GM21528 (cell line): ENCODE data around the gene ZXDA.
"Not testable (repeated sequence)": the region's sequence is repeated elsewhere in the genome, so short reads cannot be mapped to it uniquely, and the experiment has no call there.

Experiments used
- ATAC-seq: cut with Tn5 transposase; IDR thresholded peaks from one replicate; pipeline ENCODE4 v1.9.1; 2021; ENCODE audit warnings: mild to moderate bottlenecking, moderate library complexity; ENCODE audit not compliant: unreplicated experiment, low FRiP score

ZXDA gene, protein sequence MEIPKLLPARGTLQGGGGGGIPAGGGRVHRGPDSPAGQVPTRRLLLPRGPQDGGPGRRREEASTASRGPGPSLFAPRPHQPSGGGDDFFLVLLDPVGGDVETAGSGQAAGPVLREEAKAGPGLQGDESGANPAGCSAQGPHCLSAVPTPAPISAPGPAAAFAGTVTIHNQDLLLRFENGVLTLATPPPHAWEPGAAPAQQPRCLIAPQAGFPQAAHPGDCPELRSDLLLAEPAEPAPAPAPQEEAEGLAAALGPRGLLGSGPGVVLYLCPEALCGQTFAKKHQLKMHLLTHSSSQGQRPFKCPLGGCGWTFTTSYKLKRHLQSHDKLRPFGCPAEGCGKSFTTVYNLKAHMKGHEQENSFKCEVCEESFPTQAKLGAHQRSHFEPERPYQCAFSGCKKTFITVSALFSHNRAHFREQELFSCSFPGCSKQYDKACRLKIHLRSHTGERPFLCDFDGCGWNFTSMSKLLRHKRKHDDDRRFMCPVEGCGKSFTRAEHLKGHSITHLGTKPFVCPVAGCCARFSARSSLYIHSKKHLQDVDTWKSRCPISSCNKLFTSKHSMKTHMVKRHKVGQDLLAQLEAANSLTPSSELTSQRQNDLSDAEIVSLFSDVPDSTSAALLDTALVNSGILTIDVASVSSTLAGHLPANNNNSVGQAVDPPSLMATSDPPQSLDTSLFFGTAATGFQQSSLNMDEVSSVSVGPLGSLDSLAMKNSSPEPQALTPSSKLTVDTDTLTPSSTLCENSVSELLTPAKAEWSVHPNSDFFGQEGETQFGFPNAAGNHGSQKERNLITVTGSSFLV

DNA sequence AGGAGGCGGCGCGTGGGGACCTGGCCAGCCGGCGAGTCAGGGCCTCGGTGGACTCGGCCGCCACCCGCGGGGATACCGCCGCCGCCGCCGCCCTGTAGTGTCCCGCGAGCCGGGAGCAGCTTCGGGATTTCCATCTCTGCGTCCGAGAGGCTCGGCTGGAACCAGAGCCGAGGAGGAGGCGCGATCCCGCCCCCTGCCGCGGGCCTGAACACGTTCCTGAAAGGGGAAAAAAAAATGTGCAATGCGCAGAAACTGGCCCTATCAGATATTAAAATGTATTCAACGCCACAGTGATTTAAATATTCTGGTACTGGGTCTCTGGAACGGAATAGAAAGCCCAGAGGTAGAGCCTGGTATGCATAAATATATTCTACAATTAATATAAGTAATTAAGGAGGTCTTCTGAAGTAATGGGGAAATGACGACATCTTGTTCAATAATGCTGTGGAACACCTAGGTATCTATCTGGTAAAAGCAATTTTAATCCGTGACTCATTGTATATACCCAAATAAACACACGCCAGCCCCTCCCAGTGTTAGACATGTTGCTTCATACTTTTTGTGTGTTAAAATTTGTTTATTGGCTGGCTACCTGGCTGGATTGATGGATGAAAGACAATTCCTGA, at the start of gene ZXDA:
ZXDA (minus strand) TSS at position 172 of the 626 bp plus-strand sequence; CDS start at position 134, 38 bp downstream.
- ATAC-seq, result peak; percentile 72

- ATAC-seq, result no peak
Measured at GRCh38 chrX:57952320-57952678, 42.0 kb upstream of the ZXDA start.

DNA sequence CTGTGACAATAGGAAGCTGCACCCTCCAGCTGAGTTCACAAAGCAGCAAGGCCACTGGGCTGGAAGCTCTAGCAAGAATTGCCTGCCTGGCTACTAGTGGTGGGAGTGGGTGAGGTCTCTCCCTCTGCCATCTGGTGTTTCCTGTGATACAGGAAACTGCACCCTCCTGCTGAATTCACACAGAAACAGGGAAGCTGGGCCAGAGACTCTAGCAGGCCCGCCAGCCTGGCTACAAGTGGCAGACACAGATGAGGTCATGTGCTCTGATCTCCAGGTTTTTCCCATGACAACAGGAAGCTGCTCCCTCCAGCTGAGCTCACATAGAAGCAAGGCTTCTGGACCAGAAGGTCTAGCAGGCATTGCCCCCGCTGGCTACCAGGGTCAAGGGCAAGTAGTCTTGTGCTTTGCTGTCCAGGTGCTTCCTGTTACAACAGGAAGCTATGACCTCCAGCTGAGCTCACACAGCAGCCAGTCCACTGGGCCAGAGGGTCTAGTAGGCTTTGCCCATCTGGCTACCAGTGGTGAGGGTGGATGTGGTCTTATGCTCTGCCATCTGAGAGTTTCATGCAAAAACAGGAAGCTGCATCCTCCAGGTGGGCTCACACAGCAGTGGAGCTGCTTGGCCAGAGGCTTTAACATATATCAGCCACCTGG, 41.5 kb upstream of the ZXDA start:
- no peak for ATAC-seq

GRCh38 chrX:57933321-57933720, 23.1 kb upstream of the ZXDA start:
- ATAC-seq, result no peak

DNA sequence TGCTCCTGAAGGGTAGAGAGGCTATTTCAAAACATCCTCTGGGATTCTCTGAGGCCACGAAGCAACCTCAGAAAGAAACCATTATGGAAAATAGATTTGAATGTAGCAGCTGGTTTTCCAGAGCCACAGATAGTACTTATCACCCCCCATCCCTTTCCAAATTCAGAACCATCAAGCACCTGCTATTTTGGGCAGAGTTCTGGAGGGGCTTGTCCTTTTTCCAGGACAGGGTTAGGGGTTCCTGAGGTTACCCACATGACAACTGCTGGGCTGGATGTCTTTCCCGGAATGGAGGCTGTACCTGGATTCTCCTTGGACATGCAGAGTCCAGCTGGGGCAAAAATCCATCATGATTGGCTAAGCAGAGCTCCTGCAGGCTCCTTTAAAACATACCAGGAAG, 22.0 kb upstream of the ZXDA start:
- ATAC-seq, result no peak

GRCh38 chrX:57930051-57930450, 19.8 kb upstream of the ZXDA start:
- no peak for ATAC-seq

DNA sequence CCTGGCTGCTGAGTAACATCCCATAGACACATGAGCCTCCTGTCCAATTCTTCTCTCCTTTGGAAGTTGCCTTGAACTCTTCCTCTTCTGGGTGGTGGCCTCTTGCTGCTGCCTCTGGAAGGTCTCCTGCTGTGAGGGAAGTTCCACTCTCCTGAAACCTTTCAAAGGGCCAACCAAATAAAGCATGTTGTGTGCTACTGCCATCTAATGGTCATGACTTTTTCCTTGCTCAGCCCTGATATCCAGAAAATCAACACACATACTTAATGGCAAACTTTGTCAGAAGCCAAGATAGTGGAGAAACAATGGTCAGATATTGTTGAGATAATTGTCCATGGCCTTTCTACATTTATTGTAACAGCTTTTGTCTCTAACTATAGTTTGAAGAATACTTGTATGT, 19.1 kb upstream of the ZXDA start:
- no peak for ATAC-seq

DNA sequence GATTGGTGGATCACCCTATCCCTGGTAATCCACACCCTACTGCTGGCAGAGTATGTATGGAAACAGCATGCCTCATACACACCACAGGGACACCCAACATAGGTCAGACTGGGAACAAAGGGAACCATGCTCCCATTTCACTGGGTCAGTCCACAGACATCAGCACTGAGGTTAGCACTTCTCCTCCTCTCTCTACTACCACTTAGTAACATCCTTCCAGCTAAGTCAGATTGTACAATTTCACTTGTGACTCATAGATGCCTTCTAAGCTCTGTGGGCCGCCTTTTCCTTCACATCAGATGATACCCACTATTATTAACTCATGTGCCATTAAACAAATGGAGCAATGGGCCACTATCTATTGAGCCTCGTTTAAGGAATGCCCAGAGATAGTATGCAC, 15.5 kb upstream of the ZXDA start:
- ATAC-seq, result no peak

DNA sequence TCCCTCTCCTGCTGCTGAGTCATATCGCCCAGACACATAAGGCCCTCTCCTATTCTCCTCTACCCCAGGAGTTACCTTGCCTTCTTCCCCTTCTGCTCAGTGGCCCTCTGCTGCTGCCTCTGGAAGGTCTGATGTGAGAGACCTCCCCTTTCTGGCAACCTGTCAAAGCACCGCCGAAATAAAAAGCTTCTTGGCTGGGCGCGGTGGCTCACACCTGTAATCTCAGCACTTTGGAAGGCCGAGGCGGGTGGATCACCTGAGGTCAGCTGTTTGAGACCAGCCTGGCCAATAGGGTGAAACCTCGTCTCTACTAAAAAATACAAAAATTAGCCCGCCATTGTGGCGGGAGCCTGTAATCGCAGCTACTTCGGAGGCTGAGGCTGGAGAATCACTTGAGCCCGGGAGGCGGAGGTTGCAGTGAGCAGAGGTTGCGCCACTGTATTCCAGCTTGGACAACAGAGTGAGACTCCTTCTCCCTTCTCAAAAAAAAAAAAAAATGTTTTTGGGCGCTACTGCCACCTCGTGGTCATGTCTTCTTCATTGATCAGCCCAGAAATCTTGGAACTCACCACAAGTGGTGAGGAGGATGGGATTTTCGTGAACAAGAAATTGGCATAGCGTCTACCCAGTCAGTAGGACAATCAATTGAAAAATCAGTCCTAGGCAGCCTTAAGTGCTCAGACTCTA, 8.6 kb upstream of the ZXDA start:
- no peak for ATAC-seq

DNA sequence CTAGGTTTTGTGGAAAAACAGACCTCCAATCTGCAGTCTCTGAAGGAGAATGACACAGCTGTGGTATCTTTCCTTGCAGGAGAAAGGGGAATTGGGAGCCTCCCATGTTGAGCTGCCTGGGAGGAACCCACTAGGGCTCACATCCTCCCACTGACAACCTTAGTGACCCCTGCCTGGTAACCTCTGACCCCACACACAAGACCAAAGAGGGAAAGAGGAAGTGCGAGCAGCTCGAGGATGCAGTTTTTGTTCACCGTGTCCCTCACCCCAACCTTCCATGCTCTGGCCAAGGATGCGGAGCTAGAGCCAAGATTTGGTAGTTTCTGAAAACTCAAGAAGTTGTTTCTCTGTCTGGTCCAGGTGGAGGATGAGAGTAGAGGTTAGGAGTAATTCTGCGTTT, 5.4 kb upstream of the ZXDA start:
- ATAC-seq, result no peak

GRCh38 chrX:57909595-57910286, 517 bp downstream of the ZXDA start:
- ATAC-seq, result peak; percentile 79

DNA sequence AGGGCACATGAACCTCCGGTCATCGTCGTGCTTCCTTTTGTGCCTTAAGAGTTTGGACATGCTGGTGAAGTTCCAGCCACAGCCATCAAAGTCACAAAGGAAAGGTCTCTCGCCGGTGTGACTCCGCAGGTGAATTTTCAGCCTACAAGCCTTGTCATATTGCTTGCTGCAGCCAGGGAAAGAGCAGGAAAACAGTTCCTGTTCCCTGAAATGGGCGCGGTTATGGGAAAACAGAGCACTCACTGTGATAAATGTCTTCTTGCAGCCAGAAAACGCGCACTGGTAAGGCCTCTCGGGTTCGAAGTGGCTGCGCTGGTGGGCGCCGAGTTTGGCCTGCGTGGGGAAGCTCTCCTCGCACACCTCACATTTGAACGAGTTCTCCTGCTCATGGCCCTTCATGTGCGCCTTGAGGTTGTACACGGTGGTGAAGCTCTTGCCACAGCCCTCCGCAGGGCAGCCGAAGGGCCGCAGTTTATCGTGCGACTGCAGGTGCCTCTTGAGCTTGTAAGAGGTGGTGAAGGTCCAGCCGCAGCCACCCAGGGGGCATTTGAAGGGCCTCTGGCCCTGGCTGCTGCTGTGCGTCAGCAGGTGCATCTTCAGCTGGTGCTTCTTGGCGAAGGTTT, 1.2 kb downstream of the ZXDA start:
- not testable (repeated sequence) for ATAC-seq

- no peak for ATAC-seq
Measured at GRCh38 chrX:57906790-57907189, 3.5 kb downstream of the ZXDA start.

DNA sequence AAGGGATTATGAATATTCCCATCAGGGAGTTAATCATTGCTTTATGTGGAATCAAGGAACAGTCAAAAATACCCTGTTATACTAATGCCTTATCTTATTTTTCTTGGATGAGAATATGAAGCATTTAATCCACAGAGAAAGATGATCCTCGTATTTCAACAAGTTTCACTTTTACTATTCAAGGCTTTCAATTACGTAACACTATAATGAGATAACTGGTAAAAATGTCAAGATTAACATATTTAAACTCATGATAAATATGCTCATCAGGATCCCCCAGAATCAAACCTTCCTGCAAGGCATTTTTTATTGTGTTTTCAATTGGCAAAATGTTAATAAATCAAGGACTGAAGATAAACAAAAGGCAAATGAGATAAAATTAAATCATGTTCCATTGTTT, 5.1 kb downstream of the ZXDA start:
- ATAC-seq, result no peak

DNA sequence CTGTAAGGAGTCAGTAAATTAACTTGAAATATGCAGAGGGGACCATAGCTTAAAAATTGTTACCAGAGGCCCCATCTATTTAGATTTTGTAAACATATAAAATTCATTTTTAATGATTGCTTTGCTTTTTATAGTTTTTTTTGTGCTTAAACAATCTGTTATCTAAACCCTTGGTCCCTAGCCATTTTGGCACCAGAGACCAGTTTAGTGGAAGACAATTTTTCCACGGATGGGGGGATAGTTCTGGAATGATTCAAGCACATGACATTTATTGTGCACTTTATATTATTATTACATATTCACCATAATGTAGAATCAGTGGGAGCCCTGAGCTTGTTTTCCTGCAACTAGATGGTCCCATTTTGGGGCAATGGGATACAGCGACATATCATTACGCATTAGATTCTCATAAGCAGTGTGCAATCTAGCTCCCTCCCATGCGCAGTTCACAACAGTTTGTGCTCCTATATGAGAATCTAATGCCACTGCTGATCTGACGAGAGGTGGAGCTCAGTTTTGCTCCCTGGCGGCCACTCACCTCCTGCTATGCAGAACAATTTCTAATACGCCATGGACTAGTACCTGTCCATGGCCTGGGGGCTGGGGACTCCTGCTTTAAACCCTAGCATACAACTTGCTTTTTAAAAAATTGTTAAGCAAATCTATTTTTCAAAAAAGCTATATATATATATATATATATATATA, 5.9 kb downstream of the ZXDA start:
- ATAC-seq, result no peak

DNA sequence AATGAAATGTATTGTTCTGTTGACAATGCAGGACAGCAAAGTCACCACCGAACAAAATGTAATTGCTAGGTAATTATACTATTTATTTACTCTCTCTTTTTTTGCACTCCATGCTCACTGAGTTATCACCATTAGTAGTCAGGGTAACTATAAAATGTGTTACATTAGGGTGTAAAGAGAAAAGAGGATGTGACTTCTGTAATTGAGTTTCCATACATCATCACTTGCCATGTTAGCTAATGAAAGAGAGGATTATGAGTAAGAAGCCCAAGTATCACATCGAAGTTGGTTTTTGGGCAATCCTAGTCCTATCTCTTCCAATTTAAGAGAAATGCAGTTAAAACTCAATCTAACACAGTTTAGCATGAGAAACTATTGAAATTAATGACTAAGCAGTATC, 7.6 kb downstream of the ZXDA start:
- no peak for ATAC-seq

- ATAC-seq, result no peak
Measured at GRCh38 chrX:57901466-57901865, 8.8 kb downstream of the ZXDA start.

DNA sequence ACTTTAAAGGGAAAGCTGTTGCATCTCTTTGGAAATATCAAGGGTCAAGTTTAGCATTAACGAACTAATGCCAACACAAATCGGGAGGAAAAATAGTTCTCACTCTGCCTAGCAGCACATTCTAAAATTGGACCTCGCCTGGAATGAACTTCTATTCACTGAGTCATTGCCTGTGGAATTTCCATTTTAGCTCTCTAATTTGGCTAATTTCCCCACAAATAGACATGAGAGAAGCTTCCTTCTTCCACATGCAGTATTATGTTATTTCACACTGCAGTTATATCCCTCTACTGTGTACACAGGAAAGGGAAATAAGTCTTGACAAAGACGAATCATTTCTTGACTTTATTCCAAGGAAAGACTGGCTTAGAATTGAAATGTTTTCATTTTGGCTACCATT, 9.3 kb downstream of the ZXDA start:
- no peak for ATAC-seq

DNA sequence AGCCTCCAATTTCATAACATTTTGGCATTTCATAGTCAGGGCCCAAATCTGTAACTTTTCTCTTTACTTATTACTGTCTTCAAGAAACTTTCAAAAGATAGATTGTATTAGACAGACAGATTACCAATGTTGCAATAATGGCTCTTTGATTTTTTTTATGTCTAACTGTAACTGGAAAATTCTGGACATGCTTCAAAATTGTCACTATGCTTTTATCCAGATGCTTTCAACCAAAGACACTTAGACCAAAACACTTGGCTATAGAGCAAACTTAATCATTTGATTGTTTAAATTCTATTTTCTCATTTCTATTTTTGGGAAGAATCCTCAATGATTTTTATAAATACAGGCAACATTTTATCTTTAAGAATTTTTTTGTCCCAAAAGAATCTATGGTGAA, 10.4 kb downstream of the ZXDA start:
- no peak for ATAC-seq
